Duodenal mucosa (tissue), 2 donors: Measurements from ENCODE around the gene CRK.

Source experiments
- H3K27ac ChIP-seq: one replicate; pipeline ENCODE4 v1.7.0; 2013; ENCODE audit warnings: low read depth, low read length
- H3K27me3 ChIP-seq, 2 donors: one replicate each; pipeline ENCODE4 v1.7.0; 2013; ENCODE audit warnings: low read length in 2 of 2, control low read depth in 1 of 2; ENCODE audit not compliant: insufficient read depth in 2 of 2, control insufficient read depth in 1 of 2
- H3K36me3 ChIP-seq, 2 donors: one replicate each; pipeline ENCODE4 v1.7.0; 2013; ENCODE audit warnings: low read length in 2 of 2, control low read depth in 1 of 2; ENCODE audit not compliant: insufficient read depth in 2 of 2, control insufficient read depth in 1 of 2
- H3K4me1 ChIP-seq, 2 donors: one replicate each; pipeline ENCODE4 v1.7.0; 2013; ENCODE audit warnings: low read length in 2 of 2, control low read depth in 1 of 2; ENCODE audit not compliant: insufficient read depth in 2 of 2, control insufficient read depth in 1 of 2
- H3K4me3 ChIP-seq, 2 donors: one replicate each; pipeline ENCODE4 v1.7.0; 2013; ENCODE audit warnings: low read length in 2 of 2, low read depth in 1 of 2
- H3K9ac ChIP-seq, 2 donors: one replicate each; pipeline ENCODE4 v1.7.0; 2013; ENCODE audit warnings: low read length in 2 of 2, low read depth in 1 of 2
- H3K9me3 ChIP-seq, 2 donors: one replicate each; pipeline ENCODE4 v1.7.0; 2013; ENCODE audit warnings: low read length in 2 of 2, control low read depth in 1 of 2; ENCODE audit not compliant: control insufficient read depth in 1 of 2

CRK gene

GRCh38 chr17:1377334-1377733 lies 78.7 kb downstream of the CRK start:
- peaks cover 0 to 14% of the 10 kb centered on the region in 2 donors for H3K36me3 ChIP-seq
- H3K27ac ChIP-seq: no peak overlapping the region
- peaks cover 66 to 73% of the 10 kb centered on the region in 2 donors for H3K4me1 ChIP-seq
- H3K9me3 ChIP-seq: no peaks in the 10 kb centered on the region
- H3K9ac ChIP-seq: no peak overlapping the region
- H3K4me3 ChIP-seq: peak overlapping the region in 1 of 2 donors; percentile 41
- H3K27me3 ChIP-seq: no peaks in the 10 kb centered on the region

GRCh38 chr17:1376061-1376460 lies 80.0 kb downstream of the CRK start:
- H3K9me3 ChIP-seq: no peaks in the 10 kb centered on the region
- H3K4me3 ChIP-seq: no peak overlapping the region
- peak overlapping the region in 1 of 2 donors; percentile 16 for H3K9ac ChIP-seq
- H3K27me3 ChIP-seq: no peaks in the 10 kb centered on the region
- no peak overlapping the region for H3K27ac ChIP-seq
- H3K4me1 ChIP-seq: peaks cover 66 to 71% of the 10 kb centered on the region in 2 donors
- peaks cover 0 to 17% of the 10 kb centered on the region in 2 donors for H3K36me3 ChIP-seq

GRCh38 chr17:1375615-1376014 lies 80.4 kb downstream of the CRK start:
- Histone ChIP-seq H3K9ac (no peak overlapping the region), H3K27ac (no peak overlapping the region), H3K4me3 (no peak overlapping the region), H3K4me1 (peaks cover 62 to 69% of the 10 kb centered on the region in 2 donors), H3K36me3 (peaks cover 0 to 20% of the 10 kb centered on the region in 2 donors), H3K27me3 (no peaks in the 10 kb centered on the region), H3K9me3 (no peaks in the 10 kb centered on the region)

- Histone ChIP-seq H3K36me3 (peaks cover 0 to 20% of the 10 kb centered on the region in 2 donors), H3K27ac (no peak overlapping the region), H3K4me1 (peaks cover 52 to 61% of the 10 kb centered on the region in 2 donors), H3K9ac (no peak overlapping the region), H3K4me3 (peak overlapping the region in 1 of 2 donors; percentile 6), H3K27me3 (no peaks in the 10 kb centered on the region), H3K9me3 (no peaks in the 10 kb centered on the region)
These were observed 81.4 kb downstream of the CRK start for GRCh38 chr17:1374431-1375177.

DNA sequence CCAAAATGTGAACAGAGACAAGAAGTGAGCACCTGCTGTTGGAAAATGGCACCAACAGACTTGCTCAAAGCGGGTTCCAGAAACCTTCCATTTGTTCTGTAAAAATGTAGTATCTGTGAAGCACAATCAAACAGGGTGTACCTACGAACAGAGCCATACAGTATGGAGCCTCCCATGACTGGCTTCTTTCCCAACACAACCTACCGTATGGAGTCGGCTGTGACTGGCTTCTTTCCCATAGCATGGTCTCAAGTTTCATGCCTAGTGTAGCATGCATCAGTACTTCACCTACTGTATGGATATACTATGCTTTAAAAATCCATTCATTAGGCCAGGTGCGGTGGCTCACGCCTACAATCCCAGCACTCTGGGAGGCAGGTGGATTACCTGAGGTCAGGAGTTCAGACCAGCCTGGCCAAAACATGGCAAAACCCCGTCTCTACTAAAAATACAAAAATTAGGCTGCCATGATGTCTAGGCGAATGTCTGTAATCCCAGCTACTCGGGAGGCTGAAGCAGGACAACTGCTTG lies 82.3 kb downstream of the CRK start:
- Histone ChIP-seq H3K27ac (no peak overlapping the region), H3K36me3 (peaks cover 0 to 20% of the 10 kb centered on the region in 2 donors), H3K27me3 (no peaks in the 10 kb centered on the region), H3K9ac (no peak overlapping the region), H3K4me3 (no peak overlapping the region), H3K4me1 (peaks cover 44 to 56% of the 10 kb centered on the region in 2 donors), H3K9me3 (no peaks in the 10 kb centered on the region)

DNA sequence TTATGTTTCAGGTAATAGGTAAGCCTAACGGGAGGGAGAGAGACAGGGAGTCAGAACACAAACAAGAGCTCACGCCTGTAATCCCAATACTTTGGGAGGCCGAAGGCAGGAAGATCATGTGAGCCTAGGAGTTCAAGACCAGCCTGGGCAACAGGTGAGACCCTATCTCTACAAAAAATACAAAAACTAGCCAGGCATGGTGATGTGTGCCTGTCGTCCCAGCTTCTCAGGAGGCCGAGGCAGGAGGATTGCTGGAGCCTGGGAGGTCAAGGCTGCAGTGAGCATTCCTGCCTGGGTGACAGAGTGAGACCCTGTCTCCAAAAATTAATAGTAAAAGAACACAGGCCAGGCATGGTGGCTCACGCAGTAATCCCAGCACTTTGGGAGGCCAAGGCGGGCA lies 83.4 kb downstream of the CRK start:
- Histone ChIP-seq H3K27me3 (no peaks in the 10 kb centered on the region), H3K27ac (no peak overlapping the region), H3K9me3 (no peaks in the 10 kb centered on the region), H3K4me1 (peaks cover 37 to 50% of the 10 kb centered on the region in 2 donors), H3K4me3 (no peak overlapping the region), H3K36me3 (peaks cover 0 to 20% of the 10 kb centered on the region in 2 donors), H3K9ac (no peak overlapping the region)

DNA sequence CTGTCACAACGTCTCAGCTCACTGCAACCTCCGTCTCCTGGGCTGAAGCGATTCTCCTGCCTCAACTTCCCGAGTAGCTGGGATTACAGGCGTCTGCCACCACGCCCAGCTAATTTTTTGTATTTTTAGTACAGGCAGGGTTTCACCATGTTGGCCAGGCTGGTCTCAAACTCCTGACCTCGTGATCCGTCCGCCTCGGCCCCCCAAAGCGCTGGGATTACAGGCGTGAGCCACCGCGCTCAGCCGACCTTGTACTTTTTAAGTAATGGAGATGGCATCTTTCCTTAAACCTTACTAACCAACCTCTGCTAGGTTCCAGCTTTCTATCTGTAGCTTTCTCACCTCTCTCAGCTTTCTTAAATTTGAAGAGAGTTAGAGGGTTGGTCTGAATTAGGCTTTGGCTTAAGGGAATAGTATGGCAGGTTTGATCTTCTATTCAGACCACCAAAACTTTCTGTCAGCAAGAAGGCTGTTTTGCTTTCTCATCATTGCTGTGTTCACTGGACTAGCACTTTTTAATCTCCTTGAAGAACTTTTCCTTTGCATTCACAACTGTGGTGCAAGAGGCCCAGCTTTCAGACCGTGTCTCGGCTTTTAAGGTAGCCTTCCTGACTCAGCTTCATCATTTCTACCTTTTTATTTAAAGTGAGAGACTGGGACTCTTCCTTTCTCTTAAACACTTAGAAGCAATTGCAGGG lies 84.0 kb downstream of the CRK start:
- H3K9me3 ChIP-seq: no peaks in the 10 kb centered on the region
- peaks cover 0 to 20% of the 10 kb centered on the region in 2 donors for H3K36me3 ChIP-seq
- no peak overlapping the region for H3K27ac ChIP-seq
- no peak overlapping the region for H3K4me3 ChIP-seq
- peaks cover 31 to 44% of the 10 kb centered on the region in 2 donors for H3K4me1 ChIP-seq
- no peak overlapping the region for H3K9ac ChIP-seq
- H3K27me3 ChIP-seq: no peaks in the 10 kb centered on the region
